Activated naive CD8-positive, alpha-beta T cell treated with anti-CD3 and anti-CD28 coated beads, Interleukin-2, amount 50 U/mL, for 24 hours (primary cell): ENCODE data around the gene EVI5L.

ENCODE experiments used
- ATAC-seq: fragments of 150-1000 bp; cut with Tn5 transposase; one replicate; pipeline ENCODE4 v1.10.0; 2021
- DNase-seq: peaks from one replicate; pipeline ENCODE4 v3.0.0; 2021
- H3K27ac Mint-ChIP-seq: one replicate; pipeline ENCODE4 v1.8.0; 2021; ENCODE audit warnings: mild to moderate bottlenecking, mixed read lengths
- H3K27me3 Mint-ChIP-seq: one replicate; pipeline ENCODE4 v1.8.0; 2021; ENCODE audit warnings: mixed read lengths
- H3K36me3 Mint-ChIP-seq: one replicate; pipeline ENCODE4 v1.8.0; 2021; ENCODE audit warnings: low read depth, mixed read lengths
- H3K4me1 Mint-ChIP-seq: one replicate; pipeline ENCODE4 v1.8.0; 2021; ENCODE audit warnings: mixed read lengths
- H3K4me3 Mint-ChIP-seq: one replicate; pipeline ENCODE4 v1.8.0; 2021; ENCODE audit warnings: mild to moderate bottlenecking, moderate library complexity, mixed read lengths
- H3K9me3 Mint-ChIP-seq: one replicate; pipeline ENCODE4 v1.8.0; 2021; ENCODE audit warnings: mixed read lengths

EVI5L gene

GRCh38 chr19:7867092-7867844, 37.2 kb downstream of the EVI5L start:
- peaks cover 27% of the 10 kb centered on the region for H3K4me1 Mint-ChIP-seq

DNA sequence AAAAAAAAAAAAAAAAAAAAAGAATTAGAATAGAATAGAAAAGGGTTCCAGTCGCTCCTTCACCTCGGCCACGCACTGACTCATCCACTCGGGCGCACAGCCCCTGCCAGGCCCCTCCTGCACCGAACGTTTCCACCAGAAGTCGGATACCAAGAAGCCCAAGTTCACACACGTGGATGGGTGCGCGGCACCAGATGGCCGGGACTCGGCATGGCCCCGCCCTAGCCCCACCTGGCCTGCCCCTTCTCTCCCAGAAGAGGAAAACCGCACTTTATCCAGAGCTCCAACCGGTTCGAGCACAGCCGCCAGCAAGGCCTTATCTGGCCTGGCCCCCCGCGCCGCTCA, 38.3 kb downstream of the EVI5L start:
- Mint-ChIP-seq H3K27me3 (peaks cover 51% of the 10 kb centered on the region), H3K4me1 (peaks cover 27% of the 10 kb centered on the region), H3K27ac (no peak overlapping the region), H3K4me3 (peak overlapping the region; percentile 65), H3K9me3 (no peaks in the 10 kb centered on the region), H3K36me3 (no peaks in the 10 kb centered on the region)
- DNase-seq (no peak), ATAC-seq (no peak)

More at GRCh38 chr19:7867092-7867844, 37.2 kb downstream of the EVI5L start:
- ATAC-seq, result no peak
- no peak overlapping the region for H3K27ac Mint-ChIP-seq
- DNase-seq, result no peak
- H3K4me3 Mint-ChIP-seq, result no peak overlapping the region
- H3K9me3 Mint-ChIP-seq, result no peaks in the 10 kb centered on the region
- no peaks in the 10 kb centered on the region for H3K36me3 Mint-ChIP-seq
- peaks cover 46% of the 10 kb centered on the region for H3K27me3 Mint-ChIP-seq

GRCh38 chr19:7868671-7869452, 38.8 kb downstream of the EVI5L start:
- Mint-ChIP-seq H3K9me3 (no peaks in the 10 kb centered on the region), H3K36me3 (no peaks in the 10 kb centered on the region), H3K4me1 (peaks cover 29% of the 10 kb centered on the region), H3K27ac (peak overlapping the region; percentile 42), H3K4me3 (peak overlapping the region; percentile 65), H3K27me3 (peaks cover 51% of the 10 kb centered on the region)
- ATAC-seq (peak; percentile 70), DNase-seq (peak; percentile 84)

DNA sequence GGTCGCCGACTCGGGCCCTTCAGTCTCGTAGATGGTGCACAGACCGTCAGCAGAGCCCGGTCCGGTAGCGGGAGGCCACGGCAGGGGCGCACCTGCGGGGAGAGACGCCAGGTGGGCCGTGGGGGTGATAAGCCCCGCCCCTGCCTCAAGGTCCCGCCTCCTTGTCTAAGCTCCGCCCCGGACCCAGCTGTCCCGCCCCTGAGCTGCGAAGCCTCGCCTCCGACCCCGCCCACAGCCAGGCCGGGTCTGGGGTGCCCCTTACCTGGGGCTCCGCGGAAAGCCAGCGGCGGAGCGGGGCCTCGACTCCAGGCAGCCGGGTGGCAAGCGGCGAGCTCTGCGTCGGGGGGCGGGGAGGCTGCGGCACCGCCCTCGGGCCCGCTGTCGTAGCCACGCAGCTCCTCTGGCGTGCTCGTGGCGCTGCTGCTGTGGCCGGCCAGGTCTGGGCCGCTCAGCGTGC, 39.5 kb downstream of the EVI5L start:
- H3K27me3 Mint-ChIP-seq, result peaks cover 47% of the 10 kb centered on the region
- peaks cover 30% of the 10 kb centered on the region for H3K4me1 Mint-ChIP-seq
- H3K27ac Mint-ChIP-seq, result no peak overlapping the region
- ATAC-seq, result peak; percentile 31
- peak; percentile 75 for DNase-seq
- no peak overlapping the region for H3K4me3 Mint-ChIP-seq
- H3K36me3 Mint-ChIP-seq, result no peaks in the 10 kb centered on the region
- H3K9me3 Mint-ChIP-seq, result no peaks in the 10 kb centered on the region

DNA sequence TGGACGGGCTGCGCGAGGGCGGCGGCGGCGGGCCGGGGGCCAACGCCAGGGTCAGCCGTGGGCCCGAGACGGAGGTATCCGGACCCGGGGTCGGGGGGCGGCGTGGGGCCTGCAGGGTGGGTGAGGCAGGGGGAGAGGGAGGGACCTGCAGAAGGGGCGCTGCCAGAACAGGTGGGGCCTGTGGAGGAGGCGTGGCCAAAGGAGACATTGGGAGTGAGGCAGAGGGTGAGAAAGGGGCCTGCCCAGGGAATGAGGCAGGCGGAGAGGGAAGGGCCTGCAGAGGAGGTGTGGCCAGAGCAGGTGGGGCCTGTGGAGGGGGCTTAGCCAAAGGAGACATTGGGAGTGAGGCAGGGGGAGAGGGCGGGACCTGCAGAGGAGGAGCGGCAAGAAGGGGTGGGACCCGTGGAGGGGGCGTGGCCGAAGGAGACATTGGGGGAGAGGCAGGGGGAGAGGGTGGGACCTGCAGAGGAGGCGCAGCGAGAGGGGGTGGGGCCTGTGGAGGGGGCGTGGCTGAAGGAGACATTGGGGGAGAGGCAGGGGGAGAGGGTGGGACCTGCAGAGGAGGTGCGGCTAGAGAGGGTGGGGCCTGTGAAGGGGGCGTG, 40.0 kb downstream of the EVI5L start:
- Mint-ChIP-seq H3K9me3 (no peaks in the 10 kb centered on the region), H3K27ac (no peak overlapping the region), H3K36me3 (no peaks in the 10 kb centered on the region), H3K27me3 (peaks cover 48% of the 10 kb centered on the region), H3K4me1 (peaks cover 33% of the 10 kb centered on the region), H3K4me3 (no peak overlapping the region)
- ATAC-seq (no peak), DNase-seq (peak; percentile 56)

DNA sequence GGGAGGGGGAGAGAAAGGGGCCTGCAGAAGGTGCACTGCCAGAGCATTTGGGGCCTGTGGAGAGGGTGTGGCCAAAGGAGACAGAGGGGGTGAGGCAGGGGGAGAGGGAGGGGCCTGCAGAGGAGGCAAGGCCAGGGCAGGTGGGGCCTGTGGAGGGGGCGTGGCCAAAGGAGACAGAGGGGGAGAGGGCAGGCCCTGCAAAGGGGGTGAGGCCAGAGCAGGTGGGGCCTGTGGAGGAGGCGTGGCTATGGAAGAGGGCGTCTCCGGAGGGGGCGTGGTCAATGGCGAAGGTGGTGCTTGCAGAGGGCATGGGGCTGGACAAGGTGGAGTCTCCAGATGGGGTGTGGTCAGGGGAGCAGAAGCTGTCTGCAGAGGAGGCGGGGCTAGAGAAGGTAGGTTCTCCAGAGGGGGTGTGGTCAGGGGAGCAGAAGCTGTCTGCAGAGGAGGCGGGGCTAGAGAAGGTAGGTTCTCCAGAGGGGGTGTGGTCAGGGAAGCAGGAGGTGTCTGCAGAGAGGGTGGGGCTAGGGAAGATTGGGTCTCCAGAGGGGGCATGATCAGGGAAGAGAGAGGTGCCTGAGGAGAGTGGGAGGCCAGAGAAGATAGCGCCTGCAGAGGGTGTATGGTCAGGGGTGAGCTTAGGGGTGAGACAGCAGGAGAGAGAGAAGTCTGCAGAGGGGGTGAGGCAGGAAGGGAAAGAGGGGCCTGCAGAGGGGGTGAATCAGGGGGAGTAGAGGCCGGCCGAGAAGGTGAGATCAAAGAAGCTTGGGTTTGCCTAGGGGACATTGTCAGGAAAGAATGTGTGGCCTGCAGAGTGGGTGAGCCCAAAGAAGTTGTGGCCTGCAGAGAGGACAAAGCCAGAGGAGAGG, 40.8 kb downstream of the EVI5L start:
- DNase-seq, result peak; percentile 68
- Mint-ChIP-seq H3K27me3 (peaks cover 45% of the 10 kb centered on the region), H3K36me3 (no peaks in the 10 kb centered on the region), H3K4me1 (peaks cover 30% of the 10 kb centered on the region), H3K27ac (no peak overlapping the region), H3K9me3 (no peaks in the 10 kb centered on the region), H3K4me3 (peak overlapping the region; percentile 27)
- peak; percentile 11 for ATAC-seq

DNA sequence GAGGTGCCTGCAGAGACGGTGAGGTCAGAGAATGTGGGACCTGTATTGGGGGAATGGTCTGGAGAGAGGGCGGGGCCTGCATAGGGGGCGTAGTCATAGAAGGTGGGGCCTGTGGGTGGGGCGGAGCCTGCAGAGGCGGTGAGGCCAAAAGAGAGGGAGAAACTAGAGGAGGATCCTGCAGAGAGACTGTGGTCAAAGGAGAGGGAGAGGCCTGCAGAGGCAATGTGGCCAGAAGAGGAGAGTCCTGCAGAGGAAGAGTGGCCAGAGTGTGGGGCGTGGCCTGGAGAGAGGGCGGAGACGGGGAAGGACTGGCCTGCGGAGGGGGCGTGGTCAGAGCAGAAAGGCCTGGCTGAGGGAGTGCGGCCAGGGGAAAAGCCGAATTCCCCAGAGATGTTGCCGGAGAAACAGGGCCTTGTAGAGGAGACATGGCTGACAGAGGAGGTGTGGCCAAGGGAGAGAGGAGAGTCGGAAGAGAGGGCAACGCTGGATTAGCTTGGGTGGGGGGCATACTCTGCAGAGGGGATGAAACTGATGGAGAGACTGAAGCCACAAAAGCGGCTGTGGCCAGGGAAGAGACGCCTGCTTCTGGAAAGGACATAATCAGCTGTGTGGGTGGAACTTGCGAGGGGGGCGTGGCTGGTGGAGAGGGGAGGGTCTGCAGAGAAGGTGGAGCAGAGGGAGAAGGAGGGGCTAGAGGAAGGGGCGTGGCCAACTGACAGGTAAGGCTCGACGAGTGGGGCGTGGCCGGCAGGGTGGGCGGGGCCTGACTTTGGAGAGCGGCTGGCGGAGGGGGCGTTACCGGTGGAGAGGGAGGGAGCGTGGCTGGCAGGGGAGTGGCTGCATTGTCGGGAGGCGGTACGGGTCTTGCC, 41.7 kb downstream of the EVI5L start:
- Mint-ChIP-seq H3K27ac (peak overlapping the region; percentile 16), H3K36me3 (no peaks in the 10 kb centered on the region), H3K4me3 (peak overlapping the region; percentile 27), H3K27me3 (peaks cover 44% of the 10 kb centered on the region), H3K9me3 (no peaks in the 10 kb centered on the region), H3K4me1 (peaks cover 30% of the 10 kb centered on the region)
- ATAC-seq (peak; percentile 2), DNase-seq (peak; percentile 89)

- Mint-ChIP-seq H3K4me3 (peak overlapping the region; percentile 27), H3K27ac (no peak overlapping the region), H3K36me3 (no peaks in the 10 kb centered on the region), H3K9me3 (no peaks in the 10 kb centered on the region), H3K4me1 (peaks cover 30% of the 10 kb centered on the region), H3K27me3 (peaks cover 36% of the 10 kb centered on the region)
- ATAC-seq (no peak), DNase-seq (no peak)
Measured at GRCh38 chr19:7872306-7873204, 42.5 kb downstream of the EVI5L start.

DNA sequence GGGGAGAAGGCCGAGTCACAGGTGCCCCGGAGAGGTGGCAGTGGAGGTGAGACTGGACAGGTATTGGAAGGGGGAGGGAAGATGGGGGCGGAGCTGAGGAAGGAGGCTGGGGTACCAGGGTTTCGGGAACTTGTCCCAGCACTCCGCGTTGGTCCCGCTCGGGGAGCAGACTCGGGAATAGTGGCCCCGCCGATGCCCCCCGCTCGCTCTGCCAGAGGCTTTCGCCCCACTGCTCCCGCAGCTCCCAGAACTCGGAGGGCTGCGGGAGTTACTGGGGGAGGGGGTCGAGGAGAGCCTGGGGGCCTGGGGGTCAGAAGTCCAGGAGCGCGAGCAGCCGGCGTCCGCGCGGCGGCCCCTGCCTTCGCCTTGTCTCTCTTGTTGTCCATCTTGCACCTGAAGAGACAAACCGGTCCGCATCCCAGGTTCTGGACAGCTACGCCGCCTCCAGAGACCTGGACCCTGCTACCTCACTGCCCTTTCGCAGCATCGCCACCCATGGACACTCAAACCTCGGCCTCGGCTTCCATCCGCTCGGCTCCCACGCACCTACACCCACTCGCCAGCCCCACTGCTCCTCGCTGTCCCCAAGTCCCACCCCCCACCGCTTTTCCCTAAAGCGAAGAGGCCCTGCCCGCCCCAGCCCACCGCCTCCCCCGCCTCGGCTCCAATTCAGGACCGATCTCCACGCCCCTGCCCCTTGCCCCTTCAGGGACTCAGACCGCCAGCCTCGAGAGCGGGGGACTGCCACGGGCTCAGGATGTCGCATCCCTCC, 43.5 kb downstream of the EVI5L start:
- no peaks in the 10 kb centered on the region for H3K9me3 Mint-ChIP-seq
- no peak for DNase-seq
- peaks cover 26% of the 10 kb centered on the region for H3K4me1 Mint-ChIP-seq

DNA sequence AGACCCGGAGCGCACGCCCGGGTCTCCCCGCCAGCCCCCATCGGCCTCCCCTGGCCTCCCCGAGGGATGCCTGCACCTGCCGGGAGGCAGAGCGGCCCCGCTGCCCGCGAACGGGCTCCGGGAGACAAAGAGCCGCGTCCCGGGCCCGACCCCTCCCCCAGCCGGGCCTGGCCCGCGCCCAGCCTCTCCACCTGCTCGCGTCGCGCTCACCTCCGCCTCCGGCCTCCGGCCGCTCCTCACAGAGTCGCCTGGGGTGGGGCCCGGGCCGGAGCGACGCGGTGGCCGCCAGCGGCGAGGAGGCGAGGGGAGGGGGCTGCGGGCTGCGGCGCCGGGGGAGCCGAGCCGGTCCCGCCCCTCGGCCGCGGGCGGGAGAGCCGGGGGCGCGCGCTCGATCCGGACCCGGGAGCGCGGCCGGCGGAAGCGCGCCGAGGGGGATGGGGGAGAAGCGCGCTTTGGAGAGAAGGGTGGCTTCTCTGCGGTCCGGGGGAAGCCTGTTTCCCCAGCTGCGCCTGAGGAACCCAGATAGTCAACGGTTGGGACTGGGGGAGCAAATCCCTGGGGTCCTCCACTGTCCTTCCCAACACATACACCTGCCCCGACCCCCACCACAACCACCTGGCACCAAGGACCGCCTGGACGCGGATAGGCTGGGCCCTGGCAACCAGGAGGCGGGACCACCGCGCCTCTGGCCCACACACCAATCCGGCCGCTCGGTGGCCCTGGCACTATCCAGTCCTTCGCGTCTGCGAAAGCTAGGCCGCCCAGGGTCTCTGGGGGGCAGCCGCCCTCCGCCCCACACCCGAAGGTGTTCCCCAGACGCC, 44.3 kb downstream of the EVI5L start, which contains the start of gene PRR36:
TSS of gene PRR36 (minus strand) at position 315 of the 821 bp plus-strand sequence. CDS start 701 bp downstream, outside the sequence.
- H3K4me1 Mint-ChIP-seq, result peaks cover 22% of the 10 kb centered on the region
- no peak for DNase-seq
- H3K36me3 Mint-ChIP-seq, result no peaks in the 10 kb centered on the region
- no peaks in the 10 kb centered on the region for H3K9me3 Mint-ChIP-seq
- H3K4me3 Mint-ChIP-seq, result peak within 1 kb of the TSS; percentile 49
- H3K27ac Mint-ChIP-seq, result no peak within 1 kb of the TSS
- peaks cover 33% of the 10 kb centered on the region for H3K27me3 Mint-ChIP-seq
- no peak for ATAC-seq

More for the DNA sequence above, 43.5 kb downstream of the EVI5L start:
- Mint-ChIP-seq H3K27me3 (peaks cover 33% of the 10 kb centered on the region), H3K27ac (no peak overlapping the region), H3K4me3 (peak overlapping the region; percentile 49), H3K36me3 (no peaks in the 10 kb centered on the region)
- no peak for ATAC-seq

- DNase-seq (no peak), ATAC-seq (no peak)
- Mint-ChIP-seq H3K36me3 (no peaks in the 10 kb centered on the region), H3K4me1 (peaks cover 22% of the 10 kb centered on the region), H3K9me3 (no peaks in the 10 kb centered on the region), H3K27me3 (peaks cover 33% of the 10 kb centered on the region), H3K4me3 (no peak overlapping the region), H3K27ac (no peak overlapping the region)
Measured at GRCh38 chr19:7874897-7875273, 44.9 kb downstream of the EVI5L start.
